NCI-H446 (cell line): Measurements from ENCODE around the gene USP3.
"Not testable (repeated sequence)": the region's sequence is repeated elsewhere in the genome, so short reads cannot be mapped to it uniquely, and the experiment has no call there.

Experiments used
- DNase-seq, 2 experiments: peaks; one replicate each; lab custom pipeline; 2025; lab: John Stamatoyannopoulos, UW

Gene USP3

GRCh38 chr15:63513728-63514127 lies 9.3 kb downstream of the USP3 start:
- no peak for DNase-seq

- DNase-seq, result no peak
Observed at GRCh38 chr15:63514531-63514943, 10.1 kb downstream of the USP3 start.

GRCh38 chr15:63517202-63517601 lies 12.8 kb downstream of the USP3 start:
- DNase-seq, result no peak

- DNase-seq, result no peak
Observed at GRCh38 chr15:63517628-63518027, 13.2 kb downstream of the USP3 start.

GRCh38 chr15:63519041-63519440 lies 14.6 kb downstream of the USP3 start:
- no peak for DNase-seq

- DNase-seq, result no peak
Observed at GRCh38 chr15:63519548-63520178, 15.3 kb downstream of the USP3 start.

GRCh38 chr15:63520462-63520861 lies 16.1 kb downstream of the USP3 start:
- DNase-seq, result not testable (repeated sequence)

- peak; percentile 29 to 52 for DNase-seq
Observed at GRCh38 chr15:63522225-63522578, 17.8 kb downstream of the USP3 start.

- DNase-seq, result no peak
Observed at GRCh38 chr15:63523306-63523990, 19.1 kb downstream of the USP3 start.

- DNase-seq, result no peak
Observed at GRCh38 chr15:63524316-63525015, 20.1 kb downstream of the USP3 start.

GRCh38 chr15:63526401-63526800 lies 22.0 kb downstream of the USP3 start:
- no peak for DNase-seq

GRCh38 chr15:63528138-63528659 lies 23.8 kb downstream of the USP3 start:
- DNase-seq, result no peak

GRCh38 chr15:63530235-63530634 lies 25.8 kb downstream of the USP3 start:
- no peak for DNase-seq

GRCh38 chr15:63530752-63531299 lies 26.4 kb downstream of the USP3 start:
- no peak for DNase-seq

GRCh38 chr15:63531586-63531985 lies 27.2 kb downstream of the USP3 start:
- no peak for DNase-seq

GRCh38 chr15:63532307-63532744 lies 27.9 kb downstream of the USP3 start:
- no peak for DNase-seq

- DNase-seq, result not testable (repeated sequence)
Observed at GRCh38 chr15:63534888-63535287, 30.5 kb downstream of the USP3 start.

GRCh38 chr15:63535689-63536088 lies 31.3 kb downstream of the USP3 start:
- no peak for DNase-seq

- DNase-seq, result no peak
Observed at GRCh38 chr15:63538876-63539275, 34.5 kb downstream of the USP3 start.

GRCh38 chr15:63539521-63539920 lies 35.1 kb downstream of the USP3 start:
- DNase-seq, result peak in 1 of 2 experiments; percentile 18

- no peak for DNase-seq
Observed at GRCh38 chr15:63539998-63540397, 35.6 kb downstream of the USP3 start.

- DNase-seq, result no peak
Observed at GRCh38 chr15:63540449-63540848, 36.1 kb downstream of the USP3 start.
